Heart right ventricle (tissue), 16 donors: ENCODE data around the gene NPTX2. TPM values are rescaled to one million over a fixed set of nuclear protein-coding genes. Genes with fewer than 3 reads are reported as not detected.

ENCODE experiments used
- ATAC-seq, 8 donors: fragments of 200-7000 bp; cut with Tn5 transposase; one replicate each; pipeline ENCODE4 v1.9.1; 2020; ENCODE audit warnings: mild to moderate bottlenecking in 8 of 8, moderate library complexity in 8 of 8, moderate number of reproducible peaks in 1 of 8
- DNase-seq, 2 donors: peaks; one replicate each; pipeline ENCODE4 v3.0.0-alpha.2; 2020
- H3K27ac ChIP-seq, 10 donors: fragments of 200-600 bp; sonication (generic) in 2 of 10; one replicate each; pipeline versions ENCODE4 v1.5.0 to v1.8.0; 2020 to 2022; ENCODE audit warnings: mild to moderate bottlenecking in 3 of 10
- H3K27me3 ChIP-seq, 7 donors: fragments of 200-600 bp; one replicate each; pipeline ENCODE4 v1.8.0; 2021 to 2022; ENCODE audit warnings: mild to moderate bottlenecking in 2 of 7
- H3K36me3 ChIP-seq, 9 donors: fragments of 200-600 bp; sonication (generic) in 1 of 9; one replicate each; pipeline versions ENCODE4 v1.5.0 to v1.8.0; 2020 to 2022; ENCODE audit warnings: mild to moderate bottlenecking in 2 of 9
- H3K4me1 ChIP-seq, 9 donors: fragments of 200-600 bp; sonication (generic) in 1 of 9; one replicate each; pipeline versions ENCODE4 v1.5.0 to v1.8.0; 2020 to 2022; ENCODE audit warnings: mild to moderate bottlenecking in 4 of 9
- H3K4me3 ChIP-seq, 10 donors: fragments of 200-600 bp; sonication (generic) in 2 of 10; one replicate each; pipeline versions ENCODE4 v1.5.0 to v1.8.0; 2020 to 2022; ENCODE audit warnings: mild to moderate bottlenecking in 7 of 10, moderate library complexity in 2 of 10
- H3K9me3 ChIP-seq, 11 donors: fragments of 200-600 bp in 10 of 11; sonication (generic) in 2 of 11; one replicate each; pipeline versions ENCODE4 v1.5.0 to v1.8.0; 2013 to 2022; ENCODE audit warnings: mild to moderate bottlenecking in 2 of 11, control low read depth in 1 of 11, moderate library complexity in 1 of 11
- CTCF ChIP-seq, 9 donors: fragments of 200-600 bp; sonication (generic) in 2 of 9; IDR thresholded peaks; one replicate each; pipeline versions ENCODE4 v1.5.0 to v1.8.0; 2021 to 2022; ENCODE audit warnings: antibody characterized with exemption in 9 of 9, mild to moderate bottlenecking in 5 of 9, moderate library complexity in 1 of 9
- WGBS, 2 donors: extraction: QIAGEN DNeasy Blood & Tissue Kit; methylation state at CpG; one replicate each; pipeline ENCODE4 v1.1.7; 2013; ENCODE audit warnings: inconsistent platforms in 1 of 2; 5-methylcytosine and 5-hydroxymethylcytosine counted together
- intact Hi-C, 10 donors: fragments of 100-400 bp; cut with DNase I; formaldehyde crosslinking; loops; one replicate each; pipeline versions ENCODE4 v1.11.1 to v1.14.2; 2022
- polyA plus RNA-seq, 2 donors: library from polyadenylated mRNA; stranded (reverse); fragments of 200-250 nt; gene quantifications; one replicate each; pipeline ENCODE4 v1.2.3, GENCODE V29; 2013
- total RNA-seq, 10 donors: library from RNA; stranded (reverse); fragmentation: NEBNext Ultra II Directional in 3 of 10; extraction: Animal tissue kit (Norgen Biotek cat#: 25700) in 3 of 10; gene quantifications; one replicate each; pipeline versions ENCODE4 v1.2.1 to v1.2.4, GENCODE V29; 2021 to 2023
- donor health status: Arrhythmogenic right ventricular cardiomyopathy.
- donor health status: ischemic (EF 13 %, LVEDD 7.1; RV severe dilation, severe dysfunction).
- donor health status: healthy with polysubstance abuse.
- donor health status: DM: no; HTN: yes; CAD: no.
- donor health status: DM: no; HTN: no; CAD: no.
- donor health status: ischemic (EF 25% LVEDD 6.9; RV normal size, moderate dysfunction).
- donor health status: ischemic (EF 25% LVEDD 5.7; RV mildly dilated, moderate dysfunction).
- donor health status: healthy.
- donor health status: DM: yes; HTN: yes; CAD: no.
- donor health status: Ischemic cardiomyopathy.
- donor health status: ischemic (EF 35%, LVEDD 5.7; RV mildly dilated, moderate dysfunction).
- donor health status: nonischemic (EF 11% LVEDD 7.7; RV severe dilation, severe dysfunction).
- donor health status: DM: yes; HTN: yes; CAD: no.
- donor health status: PGD.
- donor health status: ischemic (EF 29% LVEDD 5.4; RV normal size, mild dysfunction).
- donor health status: nonischemic (EF 23%, LVEDD 6.1; RV moderate dilation, normal function).

NPTX2 gene
- total and polyA plus RNA-seq, 12 donors = 0.44 to 11.1 (median 1.7) TPM

- H3K27me3 ChIP-seq = peaks cover 0 to 22% (median 0%) of the 10 kb centered on the region in 7 donors
- ATAC-seq (no peak), DNase-seq (no peak)
- H3K4me1 ChIP-seq = no peaks in the 10 kb centered on the region
- peaks cover 0 to 11% (median 0%) of the 10 kb centered on the region in 11 donors for H3K9me3 ChIP-seq
- WGBS, 2 donors = 68 to 69% methylated on average over 4 of the region's 4 CpGs
- intact Hi-C loops = no loop called here
- H3K27ac ChIP-seq = no peak overlapping the region
- no peaks in the 10 kb centered on the region for H3K36me3 ChIP-seq
- TF ChIP-seq CTCF (IDR thresholded peaks at IDR 0.05) = no peak
- no peak overlapping the region for H3K4me3 ChIP-seq
Observed at GRCh38 chr7:98647326-98647725, 30.2 kb downstream of the NPTX2 start.

GRCh38 chr7:98651760-98652159, 34.7 kb downstream of the NPTX2 start:
- Histone ChIP-seq H3K27me3 (peaks cover 0 to 22% (median 0%) of the 10 kb centered on the region in 7 donors), H3K9me3 (peaks cover 0 to 18% (median 0%) of the 10 kb centered on the region in 11 donors), H3K27ac (no peak overlapping the region), H3K4me3 (no peak overlapping the region), H3K4me1 (no peaks in the 10 kb centered on the region), H3K36me3 (no peaks in the 10 kb centered on the region)
- ATAC-seq (no peak), DNase-seq (no peak)
- intact Hi-C loops = no loop called here
- WGBS, 2 donors = 62 to 69% methylated on average over 6 of the region's 6 CpGs
- no peak for TF ChIP-seq CTCF (IDR thresholded peaks at IDR 0.05)

GRCh38 chr7:98653601-98654310, 36.7 kb downstream of the NPTX2 start:
- Histone ChIP-seq H3K4me1 (no peaks in the 10 kb centered on the region), H3K27ac (no peak overlapping the region), H3K9me3 (peaks cover 0 to 18% (median 0%) of the 10 kb centered on the region in 11 donors), H3K27me3 (peaks cover 0 to 15% (median 5%) of the 10 kb centered on the region in 7 donors), H3K36me3 (no peaks in the 10 kb centered on the region), H3K4me3 (no peak overlapping the region)
- ATAC-seq (no peak), DNase-seq (no peak)
- TF ChIP-seq CTCF (IDR thresholded peaks at IDR 0.05) = no peak
- 79 to 80% methylated on average over 6 of the region's 6 CpGs for WGBS, 2 donors
- intact Hi-C loops = no loop called here

- no peak for ATAC-seq
- no peak overlapping the region for H3K27ac ChIP-seq
- no peak for DNase-seq
- no peak overlapping the region for H3K4me3 ChIP-seq
- H3K9me3 ChIP-seq = peaks cover 0 to 18% (median 0%) of the 10 kb centered on the region in 11 donors
- WGBS, 2 donors = 66 to 75% methylated on average over 3 of the region's 3 CpGs
- intact Hi-C loops = no loop called here
- no peak for TF ChIP-seq CTCF (IDR thresholded peaks at IDR 0.05)
- no peaks in the 10 kb centered on the region for H3K36me3 ChIP-seq
- H3K27me3 ChIP-seq = peaks cover 0 to 9% (median 0%) of the 10 kb centered on the region in 7 donors
- no peaks in the 10 kb centered on the region for H3K4me1 ChIP-seq
Observed at GRCh38 chr7:98654524-98655272, 37.6 kb downstream of the NPTX2 start.
